ENCODE measurements around the gene PRR33.

GRCh38 chr11:1927026-1927847 is 35.5 kb upstream of the PRR33 start:
- TF ChIP-seq CTCF (IDR thresholded peaks at IDR 0.05) (no peak), POLR2A (IDR thresholded peaks at IDR 0.05) (no peak)

All from heart left ventricle (tissue), 13 donors.